ENCODE results near the gene OVOL2.
"Not testable (repeated sequence)": the region's sequence is repeated elsewhere in the genome, so short reads cannot be mapped to it uniquely, and the experiment has no call there.

The OVOL2 gene

DNA sequence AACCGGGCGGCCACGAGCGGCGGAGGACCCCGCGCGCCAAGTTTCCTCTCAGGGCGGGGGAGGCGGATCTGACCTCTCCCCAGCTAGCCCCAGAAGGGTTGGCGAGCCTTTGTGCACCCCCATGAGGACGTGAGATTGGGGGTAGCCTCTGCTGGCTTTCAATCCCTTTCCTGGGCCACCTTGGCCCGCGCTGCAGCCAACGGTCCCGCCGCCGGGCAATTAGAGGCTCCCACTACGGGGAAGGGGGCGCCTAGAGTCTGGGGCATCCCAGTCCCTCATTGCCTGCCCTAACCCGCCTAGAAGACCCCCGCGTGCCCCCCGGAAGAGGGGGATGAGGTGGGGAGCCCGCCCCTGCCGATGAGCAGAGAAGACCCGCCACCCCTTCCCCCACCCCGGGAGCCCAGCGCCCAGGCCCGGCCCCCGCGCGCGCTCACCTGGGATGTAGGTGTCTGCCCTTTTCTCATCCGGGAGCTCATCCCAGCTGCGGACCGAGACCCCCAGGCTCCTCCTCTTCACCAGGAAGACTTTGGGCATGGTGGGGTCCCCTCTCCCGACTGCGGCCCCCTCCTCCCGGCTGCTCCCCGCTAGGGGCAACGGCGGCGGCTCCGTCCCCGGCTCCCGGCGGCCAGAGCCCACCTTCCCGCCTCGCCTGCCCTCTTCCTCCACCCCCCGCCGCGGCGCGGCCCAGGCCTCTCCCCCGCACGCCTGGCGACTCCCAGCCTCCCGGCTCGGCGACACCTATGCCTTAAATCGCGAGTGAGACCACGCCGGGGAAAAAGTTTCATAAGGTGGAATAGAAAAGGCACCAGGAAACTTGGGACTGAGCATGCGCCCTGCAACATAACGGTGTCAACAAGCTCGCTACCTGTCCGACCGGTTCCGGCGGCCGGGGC lies at the start of gene OVOL2:
TSS of gene OVOL2 (minus strand) at position 816 of the 893 bp plus-strand sequence. CDS start at position 534, 282 bp downstream.
- no peak for DNase-seq (ENCODE audit: low read depth)

DNA sequence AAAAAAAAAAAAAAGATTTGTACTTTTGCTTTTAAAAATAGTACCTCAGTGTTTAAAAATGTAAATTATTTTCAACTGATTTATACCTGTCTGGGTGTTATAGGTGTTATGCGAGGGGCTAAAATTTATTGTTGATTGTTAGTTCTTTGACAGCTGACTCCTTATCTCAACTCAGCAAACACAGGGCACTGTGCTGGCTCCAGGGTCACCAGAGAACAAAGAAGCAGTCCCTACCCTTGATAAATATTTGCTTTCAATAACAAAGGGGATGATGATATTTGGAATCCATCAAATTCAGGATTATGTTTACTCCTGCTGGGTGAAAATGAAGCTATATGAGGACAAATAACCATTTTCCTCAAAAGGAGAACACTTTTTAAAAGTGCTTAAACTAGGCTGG lies 45.8 kb upstream of the OVOL2 start:
- DNase-seq (ENCODE audit: low read depth) = no peak

DNA sequence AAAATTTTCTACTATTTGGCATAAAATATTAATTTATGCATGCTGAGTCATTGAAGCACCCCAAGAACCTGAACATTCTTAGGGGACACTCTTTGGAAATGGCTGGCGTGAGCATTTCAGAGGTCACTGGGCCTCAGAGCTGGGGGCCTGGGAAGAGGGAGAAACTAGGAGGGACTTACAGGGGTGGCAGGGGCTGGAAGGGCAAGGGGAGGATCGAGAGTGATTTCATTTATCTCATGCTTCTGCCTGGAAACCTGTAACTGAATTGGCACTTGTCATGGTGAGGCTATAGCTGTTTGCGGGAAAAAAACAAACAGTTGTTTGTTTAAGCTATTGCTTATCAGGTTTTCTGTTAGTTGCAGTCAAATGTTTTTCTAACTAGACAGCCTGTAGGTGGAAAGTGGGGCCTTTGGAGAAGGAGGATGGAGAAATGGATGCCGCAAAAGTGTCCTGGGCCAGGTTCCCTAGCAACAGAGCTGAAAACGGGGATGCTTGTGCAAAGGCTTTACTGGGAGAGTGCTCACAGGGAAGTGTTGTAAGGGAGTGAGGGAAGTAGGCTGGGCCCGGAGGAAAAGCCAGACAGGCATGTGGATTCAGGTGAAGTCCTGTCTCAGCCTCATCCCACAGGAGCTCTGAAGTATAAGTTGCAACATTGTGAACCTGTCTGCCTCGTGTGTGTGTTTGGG lies 43.6 kb upstream of the OVOL2 start:
- DNase-seq (ENCODE audit: low read depth) = no peak

DNA sequence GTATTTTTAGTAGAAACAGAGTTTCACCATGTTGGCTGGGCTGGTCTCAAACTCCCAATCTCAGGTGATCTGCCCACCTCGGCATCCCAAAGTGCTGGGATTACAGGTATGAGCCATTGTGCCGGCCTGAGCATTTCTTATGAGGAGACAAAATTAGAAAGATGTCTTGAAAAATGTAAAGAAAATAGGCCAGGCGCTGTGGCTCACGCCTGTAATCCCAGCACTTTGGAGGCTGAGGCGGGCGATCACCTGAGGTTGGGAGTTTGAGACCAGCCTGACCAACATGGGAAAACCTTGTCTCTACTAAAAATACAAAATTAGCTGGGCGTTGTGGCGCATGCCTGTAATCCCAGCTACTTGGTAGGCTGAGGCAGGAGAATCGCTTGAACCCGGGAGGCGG lies 42.9 kb upstream of the OVOL2 start:
- DNase-seq (ENCODE audit: low read depth) = not testable (repeated sequence)

DNA sequence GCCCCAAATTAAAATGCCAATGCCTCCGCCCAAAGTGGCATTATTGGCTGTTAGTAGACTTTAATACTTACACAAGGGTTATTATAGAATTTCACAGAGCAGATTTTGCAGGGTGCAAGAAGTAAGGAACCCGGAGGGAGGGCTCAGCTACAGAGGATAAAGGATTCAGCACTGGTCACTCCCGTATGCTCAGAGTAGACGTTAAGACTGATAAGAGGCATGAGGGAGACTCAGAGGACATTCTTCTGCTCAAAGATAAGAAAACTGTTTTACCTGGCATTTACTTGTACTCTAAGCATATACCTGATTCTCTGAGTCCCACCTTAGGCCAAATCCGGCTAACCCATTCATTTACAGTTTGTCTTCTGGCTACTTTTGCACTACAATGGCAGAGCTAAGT lies 36.5 kb upstream of the OVOL2 start:
- no peak for DNase-seq (ENCODE audit: low read depth)

DNA sequence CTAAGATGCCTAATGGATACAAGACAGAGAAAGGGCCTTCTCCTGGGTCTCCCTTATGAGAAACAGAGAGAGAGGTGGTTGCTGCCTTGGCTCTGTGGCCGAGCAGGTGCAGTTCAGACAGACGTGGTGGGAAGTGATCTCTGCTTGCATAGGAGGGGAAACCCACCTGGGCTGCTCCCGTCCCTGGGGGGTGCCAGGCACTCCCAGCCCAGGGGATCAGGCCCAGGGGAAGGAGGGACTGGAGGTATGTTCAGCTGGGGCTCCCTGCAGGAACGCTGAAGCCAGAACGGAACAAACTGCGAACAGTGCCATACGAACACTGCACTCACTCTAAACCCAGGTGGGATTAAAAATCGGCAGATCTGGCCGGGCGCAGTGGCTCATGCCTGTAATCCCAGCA lies 35.7 kb upstream of the OVOL2 start:
- DNase-seq (ENCODE audit: low read depth) = no peak

DNA sequence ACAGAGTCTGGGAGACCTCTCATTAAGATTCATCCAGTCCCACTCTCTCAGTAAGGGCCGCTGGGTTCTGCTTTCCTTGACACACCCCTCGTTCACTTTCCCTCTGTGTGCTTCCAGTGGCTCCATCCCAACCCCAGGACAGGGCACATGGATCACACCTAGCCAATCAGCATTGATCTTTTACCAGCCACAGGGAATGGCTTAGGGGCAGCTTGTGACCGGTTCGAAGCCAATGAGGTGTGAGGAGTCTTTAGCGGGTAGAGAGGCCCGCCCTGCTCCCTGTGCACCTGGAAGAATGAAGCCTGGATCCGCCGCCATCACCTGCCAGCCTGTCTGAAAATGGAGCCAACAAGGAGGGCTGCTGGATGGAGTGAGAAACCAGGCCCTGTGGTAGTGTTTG lies 35.2 kb upstream of the OVOL2 start:
- no peak for DNase-seq (ENCODE audit: low read depth)

DNA sequence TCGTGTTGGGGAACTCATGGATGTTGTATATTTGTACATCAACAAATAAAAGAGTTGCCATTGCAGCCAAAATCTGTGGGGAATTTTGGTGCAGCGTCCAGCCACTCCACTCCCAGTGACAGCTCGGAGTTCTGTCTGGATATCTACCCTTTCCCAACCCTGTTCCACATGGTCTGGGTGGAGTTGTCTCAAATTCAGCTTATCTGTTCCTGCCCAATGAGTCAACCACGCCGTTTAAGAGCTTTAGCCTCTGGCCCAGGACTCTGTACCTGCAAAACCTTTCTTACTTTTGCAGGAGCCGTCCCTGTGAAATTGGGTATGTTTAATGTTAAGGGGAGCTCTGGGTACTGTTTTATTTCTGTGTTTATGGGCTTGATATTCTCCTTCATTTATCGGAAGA lies 33.9 kb upstream of the OVOL2 start:
- DNase-seq (ENCODE audit: low read depth) = no peak

DNA sequence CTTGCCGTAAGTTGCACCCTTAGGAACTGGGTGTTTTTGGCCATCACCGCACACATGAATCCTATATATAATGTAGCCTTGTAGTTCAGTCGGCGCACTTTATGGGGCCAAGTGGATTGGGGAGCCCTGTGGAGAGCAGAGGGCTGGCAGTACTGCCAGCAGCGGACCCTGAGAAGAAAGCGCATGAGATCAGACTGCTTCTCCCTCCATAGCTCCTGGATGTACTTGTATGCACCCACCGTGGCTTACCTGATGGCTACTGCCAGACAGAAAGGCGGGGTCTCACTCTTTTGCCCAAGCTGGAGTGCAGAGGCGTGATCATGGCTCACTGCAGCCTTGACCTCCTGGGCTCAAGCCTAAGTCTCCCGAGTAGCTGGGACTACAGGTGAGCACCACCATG lies 32.8 kb upstream of the OVOL2 start:
- DNase-seq (ENCODE audit: low read depth) = no peak

DNA sequence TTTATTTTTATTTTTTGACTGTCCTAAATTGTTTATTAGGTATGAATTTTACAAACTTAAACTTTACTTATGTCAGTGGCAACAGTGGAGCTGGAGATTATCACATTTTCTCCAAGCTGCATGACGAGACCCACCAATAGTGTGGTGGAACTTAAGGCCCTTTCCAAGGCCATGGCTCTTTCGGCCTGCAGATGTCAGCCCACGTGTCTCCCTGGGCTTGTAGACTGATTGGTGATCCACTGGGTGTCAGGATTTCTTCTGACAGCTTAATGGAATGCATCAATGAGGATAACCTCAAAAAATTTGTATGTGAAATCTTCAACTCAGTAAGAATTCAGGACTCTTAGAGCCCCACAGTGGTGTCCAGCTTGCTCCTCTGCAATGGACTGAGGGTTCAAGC lies 32.3 kb upstream of the OVOL2 start:
- no peak for DNase-seq (ENCODE audit: low read depth)

DNA sequence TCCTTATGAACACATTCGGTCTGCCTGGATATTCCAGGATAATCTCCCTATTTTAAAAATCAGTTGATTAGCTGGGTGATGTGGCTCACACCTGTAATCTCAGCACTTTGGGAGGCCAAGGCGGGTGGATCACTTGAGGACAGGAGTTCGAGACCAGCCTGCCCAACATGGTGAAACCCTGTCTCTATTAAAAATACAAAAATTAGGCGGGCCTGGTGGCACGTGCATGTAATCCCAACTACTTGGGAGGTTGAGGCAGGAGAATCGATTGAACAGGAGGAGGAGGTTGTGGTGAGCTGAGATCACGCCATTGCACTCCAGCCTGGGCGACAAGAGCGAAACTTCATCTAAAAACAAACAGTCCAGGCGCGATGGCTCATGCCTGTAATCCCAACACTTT lies 31.1 kb upstream of the OVOL2 start:
- not testable (repeated sequence) for DNase-seq (ENCODE audit: low read depth)

DNA sequence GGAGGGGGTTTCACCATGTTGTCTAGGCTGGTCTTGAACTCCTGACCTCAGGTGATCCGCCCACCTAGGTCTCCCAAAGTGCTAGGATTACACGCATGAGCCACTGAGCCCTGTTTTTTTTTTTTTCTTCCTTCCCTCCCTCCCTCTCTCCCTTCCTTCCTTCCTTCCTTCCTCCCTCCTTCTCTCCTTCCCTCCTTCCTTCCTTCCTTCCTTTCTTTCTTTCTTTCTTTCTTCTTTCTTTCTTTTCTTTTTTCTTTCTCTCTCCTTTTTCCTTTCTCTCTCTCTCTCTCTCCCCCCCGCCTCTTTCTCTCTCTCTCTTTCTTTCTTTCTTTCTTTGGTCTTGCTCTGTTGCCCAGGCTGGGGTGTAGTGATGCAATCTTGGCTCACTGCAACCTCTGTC lies 30.6 kb upstream of the OVOL2 start:
- DNase-seq (ENCODE audit: low read depth) = not testable (repeated sequence)

DNA sequence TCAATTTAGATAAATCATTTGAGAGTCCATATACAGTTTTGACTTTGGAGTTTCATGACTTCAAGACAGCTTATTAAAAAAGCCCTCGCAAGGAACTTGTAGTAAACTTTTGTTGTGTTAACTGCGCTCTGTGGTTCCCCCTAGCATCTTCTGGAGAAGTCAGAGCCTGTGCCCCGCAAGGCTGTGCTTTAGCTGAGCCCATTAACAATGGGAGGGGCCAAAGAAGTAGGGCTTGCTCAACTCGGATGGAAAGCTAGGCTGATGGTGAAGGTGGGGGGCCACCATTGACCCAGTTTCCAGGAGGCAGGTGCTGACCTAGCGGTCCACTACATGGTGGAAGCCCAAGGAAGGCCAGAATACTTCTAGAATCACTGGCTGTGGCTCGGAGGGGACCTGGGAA lies 29.3 kb upstream of the OVOL2 start:
- no peak for DNase-seq (ENCODE audit: low read depth)

DNA sequence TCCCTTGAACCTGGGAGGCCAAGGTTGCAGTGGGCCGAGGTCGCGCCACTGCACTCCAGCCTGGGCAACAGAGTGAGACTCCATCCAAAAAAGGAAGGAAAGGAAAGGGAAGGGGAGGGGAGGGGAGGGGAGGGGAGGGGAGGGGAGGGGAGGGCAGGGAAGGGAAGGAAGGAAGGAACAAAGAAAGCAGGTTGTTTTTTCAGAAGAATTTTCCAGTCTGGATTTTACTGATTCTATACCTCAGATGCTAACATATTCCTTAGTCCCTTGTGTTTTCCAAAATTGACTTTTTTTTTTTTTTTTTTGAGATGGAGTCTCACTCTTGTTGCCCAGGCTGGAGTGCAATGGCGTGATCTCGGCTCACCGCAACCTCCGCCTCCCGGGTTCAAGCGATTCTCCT lies 23.1 kb upstream of the OVOL2 start:
- not testable (repeated sequence) for DNase-seq (ENCODE audit: low read depth)

DNA sequence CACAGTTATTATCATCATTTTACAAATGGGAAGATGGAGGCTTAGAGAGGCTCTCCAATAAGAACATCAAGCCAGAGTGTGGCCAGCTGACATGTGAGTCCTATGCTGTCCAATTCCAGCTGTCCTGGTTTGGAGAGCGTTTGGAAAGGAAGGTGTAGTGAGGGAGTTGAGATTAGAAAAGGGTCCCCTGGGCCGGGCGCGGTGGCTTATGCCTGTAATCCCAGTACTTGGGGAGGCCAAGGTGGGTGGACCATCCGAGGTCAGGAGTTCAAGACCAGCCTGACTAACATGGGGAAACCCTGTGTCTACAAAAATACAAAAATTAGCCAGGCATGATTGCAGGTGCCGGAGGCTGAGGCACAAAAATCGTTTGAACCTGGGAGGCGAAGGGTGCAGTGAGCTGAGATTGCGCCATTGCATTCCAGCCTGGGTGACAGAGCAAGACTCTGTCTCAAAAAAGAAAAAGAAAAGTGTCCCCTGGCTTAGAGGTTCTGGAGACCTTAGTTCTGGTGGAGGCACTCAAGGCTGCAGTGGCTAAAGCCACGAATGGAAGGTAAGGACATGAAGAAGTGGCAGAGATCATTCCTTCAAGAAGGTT lies 22.1 kb upstream of the OVOL2 start:
- no peak for DNase-seq (ENCODE audit: low read depth)

DNA sequence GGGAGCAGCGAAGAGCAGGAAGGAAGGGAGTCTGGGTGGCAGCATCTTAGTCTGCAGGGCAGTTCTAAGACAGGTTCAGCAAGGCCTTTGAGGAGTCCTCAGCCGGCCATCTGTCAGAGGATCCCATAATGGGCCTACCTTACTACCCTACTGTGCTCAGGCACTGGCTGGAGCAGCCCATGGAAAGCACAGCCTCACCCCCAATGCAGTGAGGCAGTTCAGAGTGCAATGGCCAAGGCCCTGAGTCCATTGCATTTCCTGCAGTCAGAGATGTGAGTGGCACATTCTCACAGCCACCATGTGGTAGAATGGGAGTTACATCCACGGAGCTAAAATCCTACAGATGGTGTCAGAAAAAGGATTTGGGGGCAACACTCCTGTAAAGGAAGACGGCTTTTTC lies 19.4 kb upstream of the OVOL2 start:
- no peak for DNase-seq (ENCODE audit: low read depth)

DNA sequence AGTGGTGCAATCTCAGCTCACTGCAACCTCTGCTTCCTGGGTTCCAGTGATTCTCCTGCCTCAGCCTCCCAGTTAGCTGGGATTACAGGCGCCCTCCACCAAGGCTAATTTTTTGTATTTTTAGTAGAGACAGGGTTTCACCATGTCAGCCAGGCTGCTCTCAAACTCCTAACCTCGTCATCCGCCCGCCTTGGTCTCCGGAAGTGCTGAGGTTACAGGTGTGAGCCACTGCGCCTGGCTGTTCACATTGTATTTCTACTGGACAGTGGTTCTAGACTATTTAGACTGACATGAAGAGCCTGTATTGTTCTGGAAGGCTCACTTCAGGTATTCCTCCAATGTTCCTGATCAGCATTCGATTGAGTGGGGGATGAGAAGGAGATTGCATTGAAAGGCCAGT lies 14.8 kb upstream of the OVOL2 start:
- DNase-seq (ENCODE audit: low read depth) = no peak

DNA sequence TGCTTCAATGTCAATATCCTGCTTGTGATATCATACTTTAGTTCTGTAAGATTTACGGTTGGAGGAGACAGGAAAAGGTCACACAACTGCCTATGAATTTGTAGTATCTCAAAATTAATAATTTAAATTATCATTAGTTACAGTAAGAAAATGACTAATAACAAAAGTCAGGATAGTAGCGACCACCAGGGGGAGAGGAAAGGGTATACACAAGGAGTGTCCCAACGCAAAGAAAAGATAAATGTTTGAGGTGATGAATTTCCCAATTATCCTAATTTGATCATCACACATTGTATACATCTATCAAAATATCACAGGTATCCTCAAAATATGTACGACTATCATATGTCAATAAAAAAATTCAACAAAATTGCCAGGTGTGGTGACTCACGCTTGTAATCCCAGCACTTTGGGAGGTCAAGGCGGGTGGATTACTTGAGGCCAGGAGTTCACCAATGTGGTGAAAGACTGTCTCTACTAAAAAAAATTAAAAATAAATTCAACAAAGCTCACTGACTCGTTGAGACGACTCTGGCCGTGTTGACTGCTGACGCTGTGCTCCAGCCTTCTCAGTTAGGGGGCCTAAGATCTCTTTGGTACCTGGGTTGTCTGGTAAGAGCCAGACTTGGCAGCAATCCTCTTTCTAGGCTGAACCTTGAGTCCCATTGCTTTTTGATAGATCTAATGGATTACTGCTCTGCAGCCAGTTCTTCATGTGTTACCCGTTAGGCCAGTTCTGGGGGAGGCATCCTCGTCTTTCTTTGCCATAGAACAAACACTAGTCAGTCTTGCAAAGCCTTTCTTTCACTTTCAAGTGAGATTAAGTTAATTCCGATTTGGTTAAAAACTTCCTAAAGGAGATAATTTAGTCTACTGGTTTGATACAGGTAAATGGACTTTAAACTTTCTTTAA lies 9.0 kb upstream of the OVOL2 start:
- DNase-seq (ENCODE audit: low read depth) = no peak

DNA sequence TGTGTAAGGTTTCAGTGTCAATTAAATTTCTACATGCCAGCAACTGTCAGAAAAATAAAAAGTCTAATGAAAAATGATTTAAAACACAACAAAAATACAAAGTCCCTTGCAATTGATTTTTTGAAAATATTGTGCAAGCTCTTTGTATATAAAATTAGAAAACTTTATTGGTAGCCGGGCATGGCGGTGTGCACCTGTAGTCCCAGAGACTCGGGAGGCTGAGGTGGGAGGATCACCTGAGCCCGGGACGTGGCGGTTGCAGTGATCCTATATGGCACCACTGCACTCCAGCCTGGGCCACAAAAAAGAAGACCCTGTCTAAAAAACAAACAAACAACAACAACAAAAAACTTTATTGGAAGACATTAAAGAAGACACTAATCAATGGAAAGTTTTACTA lies 6.0 kb upstream of the OVOL2 start:
- no peak for DNase-seq (ENCODE audit: low read depth)

DNA sequence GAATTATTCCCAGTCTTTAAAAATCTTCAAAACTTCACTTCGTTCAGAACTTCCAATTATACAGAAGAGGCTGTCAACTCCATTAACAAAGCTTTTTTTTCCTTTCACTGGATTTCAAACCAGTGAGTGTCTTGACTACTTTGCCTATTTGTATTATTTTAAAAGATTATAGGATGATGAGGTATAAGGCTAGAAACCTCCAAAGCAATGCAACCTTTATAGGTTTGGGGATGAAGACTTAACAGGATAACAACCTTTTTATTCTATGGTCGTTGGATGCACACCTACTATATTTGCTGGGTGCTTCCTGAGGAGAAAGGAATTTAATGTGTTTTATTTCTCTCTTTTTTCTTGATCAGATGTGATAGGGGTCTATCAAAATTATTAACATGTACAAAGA lies 1.9 kb upstream of the OVOL2 start:
- DNase-seq (ENCODE audit: low read depth) = no peak

DNA sequence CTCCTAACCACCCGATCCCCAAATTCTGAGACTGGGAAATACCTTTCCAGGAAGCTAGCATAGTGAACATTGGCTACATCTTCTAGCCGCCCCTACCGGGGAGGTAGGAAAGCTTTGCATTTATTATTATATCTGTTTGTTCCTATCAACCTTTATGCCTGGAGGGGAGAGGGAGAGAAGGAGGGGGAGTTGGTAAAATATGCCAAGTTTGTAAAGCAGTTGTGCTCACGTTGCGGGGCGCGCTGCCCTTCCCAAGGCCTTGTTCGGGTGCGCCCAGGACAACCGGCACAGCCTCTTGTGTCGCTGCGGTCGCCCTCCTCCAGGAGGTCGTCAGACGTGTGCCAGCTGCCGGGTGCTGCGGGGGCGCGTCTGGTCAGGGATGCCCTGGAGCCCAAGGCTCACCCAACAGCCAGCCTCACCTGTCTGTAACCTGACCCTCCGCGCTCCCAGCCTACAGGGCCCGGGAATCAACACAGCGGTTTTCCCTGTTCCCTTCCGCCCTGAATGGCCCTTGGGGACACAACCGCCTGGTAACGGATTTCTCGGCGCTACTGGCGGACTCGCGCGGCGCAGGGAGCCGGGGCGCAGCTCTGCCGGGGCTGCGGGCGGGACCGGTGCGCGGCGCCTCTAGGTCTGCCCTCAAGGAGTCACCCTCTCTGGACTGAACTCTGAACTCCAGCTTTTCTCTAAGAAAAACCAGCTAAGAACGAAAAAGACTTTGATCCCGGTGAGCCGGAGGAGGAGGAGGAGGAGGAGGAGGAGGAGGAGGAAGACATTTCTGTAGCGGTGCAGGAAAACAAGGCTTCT lies 1.1 kb upstream of the OVOL2 start:
- no peak for DNase-seq (ENCODE audit: low read depth)
